Neural progenitor cell (in vitro differentiated cells): ENCODE measurements around the gene HUS1B.

Source experiments
- CTCF ChIP-seq: fragments of 200-600 bp; sonication (generic); IDR thresholded peaks from 2 replicates; pipeline ENCODE4 v1.5.1; 2017; ENCODE audit warnings: antibody characterized with exemption, mild to moderate bottlenecking
- EZH2 ChIP-seq: fragments of 200-600 bp; sonication (generic); IDR thresholded peaks from 2 replicates; pipeline ENCODE4 v1.6.1; 2017; ENCODE audit warnings: antibody characterized with exemption, mild to moderate bottlenecking, moderate library complexity
- EZH2phosphoT487 ChIP-seq: fragments of 200-600 bp; sonication (generic); IDR thresholded peaks from 2 replicates; pipeline ENCODE4 v1.6.1; 2017; ENCODE audit warnings: antibody characterized with exemption

GRCh38 chr6:658244-658643 is 1.3 kb upstream of the HUS1B start:
- no peak for TF ChIP-seq CTCF
- TF ChIP-seq EZH2: no peak
- TF ChIP-seq EZH2phosphoT487: no peak
